K562 (cell line): ENCODE data around the gene DRD3. TPM values are rescaled to one million over a fixed set of nuclear protein-coding genes. Genes with fewer than 3 reads are reported as not detected.

Experiments
- ATAC-seq: fragments of 200-7000 bp; cut with Tn5 transposase; 3 replicates; pipeline ENCODE4 v1.9.1; 2020; ENCODE audit warnings: moderate library complexity
- BruUV-seq: library from RNA; stranded (reverse); fragments of 400-500 nt; replicated peaks from 2 replicates; lab custom pipeline; 2021; lab: Mats Ljungman, UMichigan
- CTCF ChIA-PET: fragments of 300-600 bp; formaldehyde crosslinking; extraction: SDS; loops from one replicate; lab custom pipeline; 2021; ENCODE audit warnings: low intra/inter-chr PET ratio; lab: Yijun Ruan, JAX
- POLR2A ChIA-PET: fragments of 300-600, 350-650 bp; sonication (Branson Sonifier 250); formaldehyde crosslinking; extraction: SDS; loops from one replicate; lab custom pipeline; 2021; ENCODE audit warnings: antibody characterized with exemption, inconsistent platforms; lab: Yijun Ruan, JAX
- DNase-seq, 4 experiments: peaks; one replicate each; pipeline versions ENCODE4 v3.0.0 to v3.0.0-alpha.2; 2011 to 2018; ENCODE audit warnings: low spot score in 3 of 4, mixed read lengths in 3 of 4; ENCODE audit errors: extremely low read depth in 1 of 4
- FAIRE-seq: peaks from 2 replicates; lab custom pipeline; 2011; peaks lifted over from hg19 to GRCh38; lab: Jason Lieb, UNC
- H2AFZ ChIP-seq: 2 replicates; pipeline ENCODE4 v1.6.0; 2011; ENCODE audit warnings: low read depth, low read length, control low read depth, inconsistent platforms
- H3K27ac ChIP-seq: fragments of 200-600 bp; 3 replicates; pipeline ENCODE4 v1.8.0; 2011; ENCODE audit warnings: low read depth, mild to moderate bottlenecking, control low read depth, inconsistent platforms, low read length, moderate library complexity, mixed read lengths; ENCODE audit errors: extremely low read depth
- H3K27me3 ChIP-seq, 2 experiments: fragments of 300-600 bp in 1 of 2; 2 replicates in 1 of 2; 3 replicates in 1 of 2; pipeline versions ENCODE4 v1.6.0 to v1.8.0; 2011; ENCODE audit warnings: inconsistent platforms in 2 of 2, low read length in 2 of 2, mild to moderate bottlenecking in 1 of 2, mixed read lengths in 1 of 2, moderate library complexity in 1 of 2; ENCODE audit not compliant: control insufficient read depth in 2 of 2, insufficient read depth in 2 of 2
- H3K36me3 ChIP-seq: fragments of 300-600 bp; 3 replicates; pipeline ENCODE4 v1.8.0; 2011; ENCODE audit warnings: mild to moderate bottlenecking, low read length, inconsistent platforms; ENCODE audit not compliant: control insufficient read depth, insufficient read depth
- H3K4me1 ChIP-seq, 2 experiments: fragments of 200-600 bp in 1 of 2; replicated peaks in 1 of 2; 2 replicates in 1 of 2; 3 replicates in 1 of 2; pipeline versions ENCODE4 v1.5.1 to v1.8.0; 2011; ENCODE audit warnings: inconsistent platforms in 2 of 2, low read length in 2 of 2, mild to moderate bottlenecking in 1 of 2, mixed read lengths in 1 of 2, moderate library complexity in 1 of 2; ENCODE audit not compliant: control insufficient read depth in 2 of 2, insufficient read depth in 2 of 2
- H3K4me2 ChIP-seq: 2 replicates; pipeline ENCODE4 v1.6.1; 2011; ENCODE audit warnings: low read length, control low read depth, inconsistent platforms, mixed read lengths; ENCODE audit not compliant: insufficient read depth
- H3K4me3 ChIP-seq: fragments of 200-600 bp; sonication (generic), shearing (Covaris generic); 2 replicates; pipeline ENCODE4 v1.5.1; 2016; ENCODE audit warnings: control low read depth, inconsistent platforms
- H3K79me2 ChIP-seq: fragments of 200-600 bp; 3 replicates; pipeline ENCODE4 v1.8.0; 2011; ENCODE audit warnings: low read length, inconsistent platforms; ENCODE audit not compliant: control insufficient read depth, insufficient read depth
- H3K9ac ChIP-seq, 2 experiments: 2 replicates each; pipeline versions ENCODE4 v1.6.0 to v1.6.1; 2011; ENCODE audit warnings: low read depth in 2 of 2, low read length in 2 of 2, control low read depth in 1 of 2, inconsistent platforms in 1 of 2, mild to moderate bottlenecking in 1 of 2, mixed read lengths in 1 of 2; ENCODE audit not compliant: insufficient read depth in 1 of 2
- H3K9me1 ChIP-seq: one replicate; pipeline ENCODE4 v1.6.0; 2011; ENCODE audit warnings: inconsistent platforms, mild to moderate bottlenecking, low read length, moderate library complexity; ENCODE audit not compliant: control insufficient read depth, insufficient read depth
- H3K9me3 ChIP-seq: replicated peaks from 2 replicates; pipeline ENCODE4 v1.5.1; 2011; ENCODE audit warnings: low read depth, low read length, inconsistent platforms; ENCODE audit not compliant: control insufficient read depth, insufficient read depth
- H4K20me1 ChIP-seq: replicated peaks from 2 replicates; pipeline ENCODE4 v1.6.1; 2011; ENCODE audit warnings: low read length, inconsistent platforms, mixed read lengths; ENCODE audit not compliant: control insufficient read depth, insufficient read depth
- CCAR2 ChIP-seq: fragments of 200-400 bp; formaldehyde crosslinking; IDR thresholded peaks from 2 replicates; pipeline ENCODE4 v1.6.1; 2017; ENCODE audit warnings: mild to moderate bottlenecking, low read depth, low read length
- FOXA3 ChIP-seq, 2 experiments: fragments of 450-650 bp in 1 of 2; sonication (generic) in 1 of 2; formaldehyde crosslinking; IDR thresholded peaks in 1 of 2; conservative IDR thresholded peaks in 1 of 2; 2 replicates each; pipeline versions ENCODE4 v1.4.0 to v1.8.0; 2020 to 2022; ENCODE audit warnings: mild to moderate bottlenecking in 2 of 2, missing genetic modification reagents in 1 of 2
- FOXM1 ChIP-seq, 2 experiments: fragments of 450-650 bp in 1 of 2; sonication (generic) in 1 of 2; formaldehyde crosslinking in 1 of 2; IDR thresholded peaks; 2 replicates each; pipeline versions ENCODE4 v1.6.1 to v1.9.0; 2017 to 2022; ENCODE audit warnings: low read depth in 2 of 2, mild to moderate bottlenecking in 2 of 2, missing genetic modification reagents in 1 of 2, moderate library complexity in 1 of 2
- HNRNPK ChIP-seq: fragments of 200-400 bp; formaldehyde crosslinking; IDR thresholded peaks from one replicate; pipeline ENCODE4 v1.6.1; 2018; ENCODE audit warnings: mild to moderate bottlenecking, low read depth, low read length; ENCODE audit not compliant: poor library complexity, severe bottlenecking
- NR2C2 ChIP-seq, 2 experiments: fragments of 200-800 bp in 1 of 2; sonication (Bioruptor generic) in 1 of 2; sonication (generic) in 1 of 2; formaldehyde crosslinking in 1 of 2; IDR thresholded peaks; 2 replicates each; pipeline versions ENCODE4 v1.6.1 to v1.8.0; 2016 to 2022; ENCODE audit warnings: mild to moderate bottlenecking in 1 of 2, missing compliant biosample characterization in 1 of 2, missing genetic modification characterization in 1 of 2, missing genetic modification reagents in 1 of 2
- POLR2A ChIP-seq: fragments of 450-650 bp; conservative IDR thresholded peaks from 2 replicates; pipeline ENCODE4 v1.6.1; 2016
- RNF2 ChIP-seq: sonication (generic); IDR thresholded peaks from 2 replicates; pipeline ENCODE4 v1.6.1; 2016
- U2AF2 ChIP-seq: fragments of 200-400 bp; formaldehyde crosslinking; optimal IDR thresholded peaks from 2 replicates; pipeline ENCODE3; 2017; ENCODE audit warnings: low read depth, mild to moderate bottlenecking, low read length
- ZNF133 ChIP-seq: fragments of 250-450 bp; sonication (Bioruptor Pico); IDR thresholded peaks from 2 replicates; pipeline ENCODE4 v1.4.0; 2020; ENCODE audit warnings: mild to moderate bottlenecking
- ZNF57 ChIP-seq: fragments of 450-650 bp; formaldehyde crosslinking; IDR thresholded peaks from 2 replicates; pipeline ENCODE4 v1.4.0; 2020; ENCODE audit warnings: mild to moderate bottlenecking, moderate library complexity
- ZNF785 ChIP-seq: fragments of 250-450 bp; sonication (Bioruptor Pico); IDR thresholded peaks from 2 replicates; pipeline ENCODE4 v1.4.0; 2020; ENCODE audit warnings: mild to moderate bottlenecking
- in situ Hi-C: fragments of 300-500 bp; cut with MboI; formaldehyde crosslinking; loops from 4 replicates; pipeline ENCODE4 v1.15.0; 2018; ENCODE audit warnings: inconsistent platforms, mixed read lengths
- intact Hi-C: fragments of 100-400 bp; cut with micrococcal nuclease; formaldehyde crosslinking; loops from 2 replicates; pipeline ENCODE4 v1.14.2; 2022
- polyA plus RNA-seq, 8 experiments: library from polyadenylated mRNA; depleted of rRNA in 4 of 8; stranded (reverse) in 5 of 8; unstranded in 3 of 8; fragments of >200 nt; fragmentation: Nextera tagmentation in 2 of 8; fragmentation: Illumina TruSeq in 1 of 8; extraction: Ambion mirVana in 2 of 8; extraction: Trizol in 1 of 8; gene quantifications; 2 replicates each; pipeline versions ENCODE4 v1.2.1 to v1.2.3, GENCODE V29; 2011 to 2014; ENCODE audit warnings: inconsistent platforms in 1 of 8, missing spikeins in 1 of 8
- total RNA-seq, 7 experiments: library from RNA; depleted of rRNA in 6 of 7; stranded (reverse); fragments of >200 nt in 6 of 7; fragmentation: Illumina TruSeq in 2 of 7; extraction: Trizol in 2 of 7; gene quantifications; 2 replicates each; pipeline versions ENCODE4 v1.2.1 to v1.2.3, GENCODE V29; 2011 to 2021; ENCODE audit warnings: low replicate concordance in 1 of 7
- TF ChIP-seq, protein P1 (sequence below): fragments of 250-450 bp; sonication (Bioruptor Pico); IDR thresholded peaks from 2 replicates; pipeline ENCODE4 v1.4.0; 2020; ENCODE audit warnings: mild to moderate bottlenecking, moderate library complexity
- TF ChIP-seq, protein P2 (sequence below): fragments of 200-800 bp; sonication (Bioruptor generic); IDR thresholded peaks from 2 replicates; pipeline ENCODE4 v1.6.1; 2017; ENCODE audit warnings: missing genetic modification characterization, missing compliant biosample characterization
- TF ChIP-seq, protein P3 (sequence below): sonication (generic); formaldehyde crosslinking; IDR thresholded peaks from 2 replicates; pipeline ENCODE4 v1.9.0; 2022; ENCODE audit warnings: mild to moderate bottlenecking, missing genetic modification reagents
- TF ChIP-seq, protein P4 (sequence below): sonication (generic); formaldehyde crosslinking; IDR thresholded peaks from 2 replicates; pipeline ENCODE4 v1.8.1; 2023; ENCODE audit warnings: mild to moderate bottlenecking, missing genetic modification reagents
- TF ChIP-seq, protein P5 (sequence below): fragments of 250-450 bp; sonication (Bioruptor Pico); IDR thresholded peaks from 2 replicates; pipeline ENCODE4 v1.8.0; 2021; ENCODE audit warnings: moderate library complexity, mild to moderate bottlenecking, inconsistent platforms

Gene DRD3
- total and polyA plus RNA-seq, 9 of the 15 experiments (the other 6 are each of a cell fraction or from before 2014, with no cell fraction given) = not detected

DNA sequence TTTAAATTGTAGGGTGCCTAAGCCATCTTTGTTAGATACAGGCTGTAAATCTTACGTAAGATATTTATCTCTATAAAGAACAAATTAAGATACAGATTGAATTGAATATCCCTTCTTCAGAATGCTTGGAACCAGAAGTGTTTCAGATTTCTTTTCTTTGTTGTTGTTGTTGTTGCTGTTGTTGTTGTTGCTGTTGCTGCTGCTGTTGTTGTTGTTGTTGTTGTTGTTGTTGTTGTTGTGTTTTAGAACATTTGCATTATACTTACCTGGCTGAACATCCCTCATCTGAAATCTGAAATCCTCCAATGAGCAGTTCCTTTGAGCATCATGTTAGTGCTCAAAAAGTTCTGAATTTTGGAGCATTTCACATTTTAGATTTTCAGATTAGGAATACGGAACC is 95.7 kb downstream of the DRD3 start (continued):
- TF ChIP-seq, protein P1, sequence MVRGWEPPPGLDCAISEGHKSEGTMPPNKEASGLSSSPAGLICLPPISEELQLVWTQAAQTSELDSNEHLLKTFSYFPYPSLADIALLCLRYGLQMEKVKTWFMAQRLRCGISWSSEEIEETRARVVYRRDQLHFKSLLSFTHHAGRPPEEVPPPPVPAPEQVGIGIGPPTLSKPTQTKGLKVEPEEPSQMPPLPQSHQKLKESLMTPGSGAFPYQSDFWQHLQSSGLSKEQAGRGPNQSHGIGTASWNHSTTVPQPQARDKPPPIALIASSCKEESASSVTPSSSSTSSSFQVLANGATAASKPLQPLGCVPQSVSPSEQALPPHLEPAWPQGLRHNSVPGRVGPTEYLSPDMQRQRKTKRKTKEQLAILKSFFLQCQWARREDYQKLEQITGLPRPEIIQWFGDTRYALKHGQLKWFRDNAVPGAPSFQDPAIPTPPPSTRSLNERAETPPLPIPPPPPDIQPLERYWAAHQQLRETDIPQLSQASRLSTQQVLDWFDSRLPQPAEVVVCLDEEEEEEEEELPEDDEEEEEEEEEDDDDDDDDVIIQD (CRISPR knock-in tag) = no peak
- TF ChIP-seq ZNF133 (CRISPR knock-in tag) = no peak
- TF ChIP-seq HNRNPK = no peak
- TF ChIP-seq ZNF57 (CRISPR knock-in tag) = no peak
- TF ChIP-seq ZNF785 (CRISPR knock-in tag) = no peak
- TF ChIP-seq POLR2A = no peak
- TF ChIP-seq, protein P2, sequence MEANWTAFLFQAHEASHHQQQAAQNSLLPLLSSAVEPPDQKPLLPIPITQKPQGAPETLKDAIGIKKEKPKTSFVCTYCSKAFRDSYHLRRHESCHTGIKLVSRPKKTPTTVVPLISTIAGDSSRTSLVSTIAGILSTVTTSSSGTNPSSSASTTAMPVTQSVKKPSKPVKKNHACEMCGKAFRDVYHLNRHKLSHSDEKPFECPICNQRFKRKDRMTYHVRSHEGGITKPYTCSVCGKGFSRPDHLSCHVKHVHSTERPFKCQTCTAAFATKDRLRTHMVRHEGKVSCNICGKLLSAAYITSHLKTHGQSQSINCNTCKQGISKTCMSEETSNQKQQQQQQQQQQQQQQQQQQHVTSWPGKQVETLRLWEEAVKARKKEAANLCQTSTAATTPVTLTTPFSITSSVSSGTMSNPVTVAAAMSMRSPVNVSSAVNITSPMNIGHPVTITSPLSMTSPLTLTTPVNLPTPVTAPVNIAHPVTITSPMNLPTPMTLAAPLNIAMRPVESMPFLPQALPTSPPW (CRISPR knock-in tag) = no peak

DNA sequence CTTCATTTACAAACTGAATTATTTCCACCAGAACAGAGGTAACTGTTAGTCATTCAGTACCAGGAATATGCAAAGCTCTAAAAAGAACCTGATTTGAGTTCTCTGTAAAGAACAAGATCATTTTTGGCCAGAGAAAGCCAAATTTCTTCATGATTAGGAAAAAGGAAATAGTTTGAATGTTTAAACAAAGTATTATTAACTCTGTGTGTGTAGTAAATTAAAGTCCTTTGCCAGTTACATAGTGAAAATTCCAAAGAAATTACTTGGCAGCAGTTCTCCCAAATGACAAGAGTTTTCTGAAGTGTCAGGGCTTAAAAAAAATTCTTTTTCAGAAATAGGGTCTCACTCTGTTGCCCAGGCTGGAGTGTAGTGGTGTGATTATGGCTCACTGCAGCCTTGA is 97.8 kb downstream of the DRD3 start:
- FAIRE-seq (no peak), DNase-seq (no peak), ATAC-seq (no peak)
- H3K36me3 ChIP-seq = peaks cover 79% of the 10 kb centered on the region; the same call in 2 of the 3 replicates
- no TSS peak for BruUV-seq
- no peaks in the 10 kb centered on the region for H3K4me1 ChIP-seq
- no peaks in the 10 kb centered on the region for H3K27me3 ChIP-seq
- H3K9ac ChIP-seq = no peak overlapping the region
- TF ChIP-seq, protein P3, sequence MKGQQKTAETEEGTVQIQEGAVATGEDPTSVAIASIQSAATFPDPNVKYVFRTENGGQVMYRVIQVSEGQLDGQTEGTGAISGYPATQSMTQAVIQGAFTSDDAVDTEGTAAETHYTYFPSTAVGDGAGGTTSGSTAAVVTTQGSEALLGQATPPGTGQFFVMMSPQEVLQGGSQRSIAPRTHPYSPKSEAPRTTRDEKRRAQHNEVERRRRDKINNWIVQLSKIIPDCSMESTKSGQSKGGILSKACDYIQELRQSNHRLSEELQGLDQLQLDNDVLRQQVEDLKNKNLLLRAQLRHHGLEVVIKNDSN = no peak
- TF ChIP-seq, protein P4, sequence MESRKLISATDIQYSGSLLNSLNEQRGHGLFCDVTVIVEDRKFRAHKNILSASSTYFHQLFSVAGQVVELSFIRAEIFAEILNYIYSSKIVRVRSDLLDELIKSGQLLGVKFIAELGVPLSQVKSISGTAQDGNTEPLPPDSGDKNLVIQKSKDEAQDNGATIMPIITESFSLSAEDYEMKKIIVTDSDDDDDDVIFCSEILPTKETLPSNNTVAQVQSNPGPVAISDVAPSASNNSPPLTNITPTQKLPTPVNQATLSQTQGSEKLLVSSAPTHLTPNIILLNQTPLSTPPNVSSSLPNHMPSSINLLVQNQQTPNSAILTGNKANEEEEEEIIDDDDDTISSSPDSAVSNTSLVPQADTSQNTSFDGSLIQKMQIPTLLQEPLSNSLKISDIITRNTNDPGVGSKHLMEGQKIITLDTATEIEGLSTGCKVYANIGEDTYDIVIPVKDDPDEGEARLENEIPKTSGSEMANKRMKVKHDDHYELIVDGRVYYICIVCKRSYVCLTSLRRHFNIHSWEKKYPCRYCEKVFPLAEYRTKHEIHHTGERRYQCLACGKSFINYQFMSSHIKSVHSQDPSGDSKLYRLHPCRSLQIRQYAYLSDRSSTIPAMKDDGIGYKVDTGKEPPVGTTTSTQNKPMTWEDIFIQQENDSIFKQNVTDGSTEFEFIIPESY (CRISPR knock-in tag) = no peak
- TF ChIP-seq CCAR2 (no peak), U2AF2 (no peak), FOXM1 (IDR thresholded peaks at IDR 0.05; ENCODE audit: low read depth) (no peak), FOXM1 (CRISPR knock-in tag; IDR thresholded peaks at IDR 0.05; ENCODE audit: low read depth) (no peak), NR2C2 (CRISPR knock-in tag; IDR thresholded peaks at IDR 0.05) (no peak), NR2C2 (tag; IDR thresholded peaks at IDR 0.05) (no peak), FOXA3 (CRISPR knock-in tag; conservative IDR thresholded peaks at IDR 0.05 in 1 of 2, IDR thresholded peaks at IDR 0.05 in 1 of 2) (no peak), RNF2 (no peak)
- TF ChIP-seq, protein P5, sequence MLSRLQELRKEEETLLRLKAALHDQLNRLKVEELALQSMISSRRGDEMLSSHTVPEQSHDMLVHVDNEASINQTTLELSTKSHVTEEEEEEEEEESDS (CRISPR knock-in tag) = no peak
- H3K27ac ChIP-seq = no peak overlapping the region
- H2AFZ ChIP-seq = no peak overlapping the region
- POLR2A ChIA-PET = no interaction called here
- CTCF ChIA-PET = no interaction called here
- no peaks in the 10 kb centered on the region for H3K79me2 ChIP-seq
- no peak overlapping the region for H3K4me2 ChIP-seq
- no peaks in the 10 kb centered on the region for H4K20me1 ChIP-seq
- H3K9me1 ChIP-seq = no peaks in the 10 kb centered on the region
- H3K4me3 ChIP-seq = no peak overlapping the region
- intact Hi-C loops = no loop called here
- H3K9me3 ChIP-seq = no peaks in the 10 kb centered on the region
- in situ Hi-C loops = no loop called here
